K562 (cell line): Measurements from ENCODE around the gene TP53BP2. TPM values are rescaled to one million over a fixed set of nuclear protein-coding genes. Genes with fewer than 3 reads are reported as not detected.

Source experiments
- ATAC-seq: fragments of 200-7000 bp; cut with Tn5 transposase; 3 replicates; pipeline ENCODE4 v1.9.1; 2020; ENCODE audit warnings: moderate library complexity
- BruUV-seq: library from RNA; stranded (reverse); fragments of 400-500 nt; replicated peaks from 2 replicates; lab custom pipeline; 2021; lab: Mats Ljungman, UMichigan
- CTCF ChIA-PET: fragments of 300-600 bp; formaldehyde crosslinking; extraction: SDS; loops from one replicate; lab custom pipeline; 2021; ENCODE audit warnings: low intra/inter-chr PET ratio; lab: Yijun Ruan, JAX
- POLR2A ChIA-PET: fragments of 300-600, 350-650 bp; sonication (Branson Sonifier 250); formaldehyde crosslinking; extraction: SDS; loops from one replicate; lab custom pipeline; 2021; ENCODE audit warnings: antibody characterized with exemption, inconsistent platforms; lab: Yijun Ruan, JAX
- DNase-seq, 4 experiments: peaks; one replicate each; pipeline versions ENCODE4 v3.0.0 to v3.0.0-alpha.2; 2011 to 2018; ENCODE audit warnings: low spot score in 3 of 4, mixed read lengths in 3 of 4; ENCODE audit errors: extremely low read depth in 1 of 4
- FAIRE-seq: peaks from 2 replicates; lab custom pipeline; 2011; peaks lifted over from hg19 to GRCh38; lab: Jason Lieb, UNC
- H2AFZ ChIP-seq: 2 replicates; pipeline ENCODE4 v1.6.0; 2011; ENCODE audit warnings: low read depth, low read length, control low read depth, inconsistent platforms
- H3K27ac ChIP-seq: fragments of 200-600 bp; 3 replicates; pipeline ENCODE4 v1.8.0; 2011; ENCODE audit warnings: low read depth, mild to moderate bottlenecking, control low read depth, inconsistent platforms, low read length, moderate library complexity, mixed read lengths; ENCODE audit errors: extremely low read depth
- H3K27me3 ChIP-seq, 2 experiments: fragments of 300-600 bp in 1 of 2; 2 replicates in 1 of 2; 3 replicates in 1 of 2; pipeline versions ENCODE4 v1.6.0 to v1.8.0; 2011; ENCODE audit warnings: inconsistent platforms in 2 of 2, low read length in 2 of 2, mild to moderate bottlenecking in 1 of 2, mixed read lengths in 1 of 2, moderate library complexity in 1 of 2; ENCODE audit not compliant: control insufficient read depth in 2 of 2, insufficient read depth in 2 of 2
- H3K36me3 ChIP-seq: fragments of 300-600 bp; 3 replicates; pipeline ENCODE4 v1.8.0; 2011; ENCODE audit warnings: mild to moderate bottlenecking, low read length, inconsistent platforms; ENCODE audit not compliant: control insufficient read depth, insufficient read depth
- H3K4me1 ChIP-seq, 2 experiments: fragments of 200-600 bp in 1 of 2; replicated peaks in 1 of 2; 2 replicates in 1 of 2; 3 replicates in 1 of 2; pipeline versions ENCODE4 v1.5.1 to v1.8.0; 2011; ENCODE audit warnings: inconsistent platforms in 2 of 2, low read length in 2 of 2, mild to moderate bottlenecking in 1 of 2, mixed read lengths in 1 of 2, moderate library complexity in 1 of 2; ENCODE audit not compliant: control insufficient read depth in 2 of 2, insufficient read depth in 2 of 2
- H3K4me2 ChIP-seq: 2 replicates; pipeline ENCODE4 v1.6.1; 2011; ENCODE audit warnings: low read length, control low read depth, inconsistent platforms, mixed read lengths; ENCODE audit not compliant: insufficient read depth
- H3K4me3 ChIP-seq: fragments of 200-600 bp; sonication (generic), shearing (Covaris generic); 2 replicates; pipeline ENCODE4 v1.5.1; 2016; ENCODE audit warnings: control low read depth, inconsistent platforms
- H3K79me2 ChIP-seq: fragments of 200-600 bp; 3 replicates; pipeline ENCODE4 v1.8.0; 2011; ENCODE audit warnings: low read length, inconsistent platforms; ENCODE audit not compliant: control insufficient read depth, insufficient read depth
- H3K9ac ChIP-seq, 2 experiments: 2 replicates each; pipeline versions ENCODE4 v1.6.0 to v1.6.1; 2011; ENCODE audit warnings: low read depth in 2 of 2, low read length in 2 of 2, control low read depth in 1 of 2, inconsistent platforms in 1 of 2, mild to moderate bottlenecking in 1 of 2, mixed read lengths in 1 of 2; ENCODE audit not compliant: insufficient read depth in 1 of 2
- H3K9me1 ChIP-seq: one replicate; pipeline ENCODE4 v1.6.0; 2011; ENCODE audit warnings: inconsistent platforms, mild to moderate bottlenecking, low read length, moderate library complexity; ENCODE audit not compliant: control insufficient read depth, insufficient read depth
- H3K9me3 ChIP-seq: replicated peaks from 2 replicates; pipeline ENCODE4 v1.5.1; 2011; ENCODE audit warnings: low read depth, low read length, inconsistent platforms; ENCODE audit not compliant: control insufficient read depth, insufficient read depth
- H4K20me1 ChIP-seq: replicated peaks from 2 replicates; pipeline ENCODE4 v1.6.1; 2011; ENCODE audit warnings: low read length, inconsistent platforms, mixed read lengths; ENCODE audit not compliant: control insufficient read depth, insufficient read depth
- CBX2 ChIP-seq: fragments of 200-600 bp; sonication (generic); IDR thresholded peaks from one replicate; pipeline ENCODE4 v1.6.1; 2012; ENCODE audit warnings: mild to moderate bottlenecking, low read length, inconsistent platforms; ENCODE audit not compliant: insufficient read depth, poor library complexity, severe bottlenecking
- HDAC2 ChIP-seq: fragments of 450-650 bp; IDR thresholded peaks from 2 replicates; pipeline ENCODE4 v1.6.1; 2016; ENCODE audit warnings: mild to moderate bottlenecking
- HIVEP1 ChIP-seq: fragments of 250-450 bp; sonication (Bioruptor Pico); IDR thresholded peaks from 2 replicates; pipeline ENCODE4 v1.4.0; 2020; ENCODE audit warnings: mild to moderate bottlenecking
- MITF ChIP-seq: IDR thresholded peaks from 2 replicates; pipeline ENCODE4 v1.6.1; 2014; ENCODE audit warnings: antibody characterized with exemption
- RREB1 ChIP-seq: fragments of 250-450 bp; sonication (Bioruptor Pico); IDR thresholded peaks from 2 replicates; pipeline ENCODE4 v1.4.0; 2020
- TOE1 ChIP-seq, 2 experiments: fragments of 450-650 bp in 1 of 2; sonication (generic) in 1 of 2; formaldehyde crosslinking in 1 of 2; IDR thresholded peaks; 2 replicates each; pipeline versions ENCODE4 v1.7.1 to v1.8.0; 2016 to 2022; ENCODE audit warnings: borderline replicate concordance in 2 of 2, mild to moderate bottlenecking in 2 of 2, antibody characterized with exemption in 1 of 2, inconsistent platforms in 1 of 2, low read depth in 1 of 2, missing genetic modification reagents in 1 of 2, moderate library complexity in 1 of 2
- ZNF75A ChIP-seq: fragments of 450-650 bp; formaldehyde crosslinking; IDR thresholded peaks from 2 replicates; pipeline ENCODE4 v1.4.0; 2020; ENCODE audit warnings: mild to moderate bottlenecking
- WGBS: fragments of 100-300 bp; shearing (Covaris generic); methylation state at CpG from one replicate; pipeline ENCODE4 v1.1.6; 2016; ENCODE audit warnings: low coverage, mixed read lengths; ENCODE audit not compliant: insufficient coverage; ENCODE audit errors: missing lambda C conversion rate; 5-methylcytosine and 5-hydroxymethylcytosine counted together
- in situ Hi-C: fragments of 300-500 bp; cut with MboI; formaldehyde crosslinking; loops from 4 replicates; pipeline ENCODE4 v1.15.0; 2018; ENCODE audit warnings: inconsistent platforms, mixed read lengths
- intact Hi-C: fragments of 100-400 bp; cut with micrococcal nuclease; formaldehyde crosslinking; loops from 2 replicates; pipeline ENCODE4 v1.14.2; 2022
- polyA plus RNA-seq, 8 experiments: library from polyadenylated mRNA; depleted of rRNA in 4 of 8; stranded (reverse) in 5 of 8; unstranded in 3 of 8; fragments of >200 nt; fragmentation: Nextera tagmentation in 2 of 8; fragmentation: Illumina TruSeq in 1 of 8; extraction: Ambion mirVana in 2 of 8; extraction: Trizol in 1 of 8; gene quantifications; 2 replicates each; pipeline versions ENCODE4 v1.2.1 to v1.2.3, GENCODE V29; 2011 to 2014; ENCODE audit warnings: inconsistent platforms in 1 of 8, missing spikeins in 1 of 8
- total RNA-seq, 7 experiments: library from RNA; depleted of rRNA in 6 of 7; stranded (reverse); fragments of >200 nt in 6 of 7; fragmentation: Illumina TruSeq in 2 of 7; extraction: Trizol in 2 of 7; gene quantifications; 2 replicates each; pipeline versions ENCODE4 v1.2.1 to v1.2.3, GENCODE V29; 2011 to 2021; ENCODE audit warnings: low replicate concordance in 1 of 7
- TF ChIP-seq, protein P1 (sequence below): sonication (generic); formaldehyde crosslinking; IDR thresholded peaks from 2 replicates; pipeline ENCODE4 v1.9.0; 2022; ENCODE audit warnings: mild to moderate bottlenecking, missing genetic modification reagents

Gene TP53BP2
- total and polyA plus RNA-seq, 9 of the 15 experiments (the other 6 are each of a cell fraction or from before 2014, with no cell fraction given) = 17.0 to 69.6 (median 40.1) TPM

DNA sequence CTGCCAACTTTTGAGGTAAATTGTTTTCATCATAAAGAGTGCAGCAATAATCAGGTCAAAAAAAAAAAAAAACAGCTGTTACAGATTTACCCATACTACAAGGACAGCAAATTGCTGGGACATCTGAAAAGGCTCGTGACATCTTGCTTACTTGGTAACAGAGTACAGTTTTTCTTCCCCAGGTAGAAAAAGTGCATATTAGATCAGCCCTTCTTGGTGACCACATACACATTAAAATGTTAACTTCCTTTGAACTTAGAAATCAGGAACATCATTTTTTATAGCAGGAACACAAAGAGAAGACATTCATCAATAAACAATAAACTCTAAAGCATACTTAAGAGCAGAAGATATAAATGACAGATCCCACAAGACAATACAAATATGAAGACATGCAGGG, 16.1 kb downstream of the TP53BP2 start:
- H3K27ac ChIP-seq = no peak overlapping the region
- no peak overlapping the region for H2AFZ ChIP-seq
- no peaks in the 10 kb centered on the region for H3K9me1 ChIP-seq
- no peak overlapping the region for H3K4me3 ChIP-seq
- H3K9me3 ChIP-seq = no peaks in the 10 kb centered on the region
- H3K79me2 ChIP-seq = peaks cover 97% of the 10 kb centered on the region
- no TSS peak for BruUV-seq
- H4K20me1 ChIP-seq = peaks cover 27% of the 10 kb centered on the region
- CTCF ChIA-PET = no interaction called here
- H3K27me3 ChIP-seq = no peaks in the 10 kb centered on the region
- intact Hi-C loops = no loop called here
- H3K4me1 ChIP-seq = peaks cover 10 to 44% of the 10 kb centered on the region in 2 experiments
- no peak for TF ChIP-seq RREB1
- no peak for TF ChIP-seq ZNF75A
- TF ChIP-seq HIVEP1 (CRISPR knock-in tag) = no peak
- no peak for TF ChIP-seq HDAC2
- TF ChIP-seq, protein P1, sequence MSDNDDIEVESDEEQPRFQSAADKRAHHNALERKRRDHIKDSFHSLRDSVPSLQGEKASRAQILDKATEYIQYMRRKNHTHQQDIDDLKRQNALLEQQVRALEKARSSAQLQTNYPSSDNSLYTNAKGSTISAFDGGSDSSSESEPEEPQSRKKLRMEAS (CRISPR knock-in tag) = no peak
- no peak for TF ChIP-seq TOE1 (IDR thresholded peaks at IDR 0.05; ENCODE audit: borderline replicate concordance)
- TF ChIP-seq TOE1 (CRISPR knock-in tag; IDR thresholded peaks at IDR 0.05; ENCODE audit: borderline replicate concordance, low read depth) = no peak
- TF ChIP-seq MITF = no peak
- TF ChIP-seq CBX2 = no peak
- TF ChIP-seq, all 486 proteins: peak for 0
- DNase-seq (no peak), FAIRE-seq (no peak), ATAC-seq (no peak)
- in situ Hi-C loops = no loop called here
- 71% methylated on average over 1 of the region's 1 CpG for WGBS
- H3K9ac ChIP-seq = no peak overlapping the region
- peaks cover 18% of the 10 kb centered on the region; the same call in 2 of the 3 replicates for H3K36me3 ChIP-seq
- H3K4me2 ChIP-seq = no peak overlapping the region
- POLR2A ChIA-PET = interaction anchor here (0.6 to 1.5 kb wide), 5 partner anchors 9 to 25 kb away, joined by 3 to 6 read pairs (median 4); no protein-coding TSS in a partner anchor
